Glomerular visceral epithelial cell (primary cell): ENCODE measurements around the gene IRF4.
"Not testable (repeated sequence)": the region's sequence is repeated elsewhere in the genome, so short reads cannot be mapped to it uniquely, and the experiment has no call there.

Experiments
- DNase-seq: peaks from one replicate; pipeline ENCODE4 v3.0.0-alpha.2; 2016; ENCODE audit errors: extremely low spot score

Gene IRF4

GRCh38 chr6:366389-367297, 24.9 kb upstream of the IRF4 start:
- no peak for DNase-seq

- no peak for DNase-seq
Observed at GRCh38 chr6:367298-367794, 24.2 kb upstream of the IRF4 start.

- DNase-seq = no peak
Observed at GRCh38 chr6:367891-368630, 23.5 kb upstream of the IRF4 start.

GRCh38 chr6:369559-370431, 21.8 kb upstream of the IRF4 start:
- no peak for DNase-seq

- no peak for DNase-seq
Observed at GRCh38 chr6:370555-370954, 21.0 kb upstream of the IRF4 start.

GRCh38 chr6:371851-372250, 19.7 kb upstream of the IRF4 start:
- not testable (repeated sequence) for DNase-seq

- no peak for DNase-seq
Observed at GRCh38 chr6:372336-372911, 19.1 kb upstream of the IRF4 start.

GRCh38 chr6:373031-373430, 18.5 kb upstream of the IRF4 start:
- no peak for DNase-seq

GRCh38 chr6:373773-374724, 17.5 kb upstream of the IRF4 start:
- DNase-seq = no peak

GRCh38 chr6:374956-375355, 16.6 kb upstream of the IRF4 start:
- DNase-seq = no peak

- no peak for DNase-seq
Observed at GRCh38 chr6:376827-377640, 14.5 kb upstream of the IRF4 start.

GRCh38 chr6:377641-378020, 13.9 kb upstream of the IRF4 start:
- DNase-seq = not testable (repeated sequence)

GRCh38 chr6:378090-378957, 13.2 kb upstream of the IRF4 start:
- DNase-seq = no peak

- DNase-seq = no peak
Observed at GRCh38 chr6:378958-379409, 12.6 kb upstream of the IRF4 start.

GRCh38 chr6:379410-380181, 12.0 kb upstream of the IRF4 start:
- DNase-seq = no peak

GRCh38 chr6:380234-381218, 11.0 kb upstream of the IRF4 start:
- DNase-seq = no peak
